ENCODE data around the gene PTPRQ.

The PTPRQ gene

GRCh38 chr12:80712866-80713265, 268.8 kb downstream of the PTPRQ start:
- Histone ChIP-seq H3K4me1 (ENCODE audit: control insufficient read depth, insufficient read depth, low read length) (peaks cover 43% of the 10 kb centered on the region), H3K36me3 (ENCODE audit: control insufficient read depth, insufficient read depth, low read length) (no peaks in the 10 kb centered on the region), H3K4me3 (ENCODE audit: low read depth, low read length) (no peak overlapping the region), H3K9me3 (ENCODE audit: control insufficient read depth, insufficient read depth, low read depth, low read length) (no peaks in the 10 kb centered on the region), H3K9ac (ENCODE audit: low read length) (no peak overlapping the region), H3K27ac (ENCODE audit: low read depth, low read length) (no peak overlapping the region), H3K27me3 (ENCODE audit: control insufficient read depth, insufficient read depth, low read length) (peaks cover 97% of the 10 kb centered on the region)

GRCh38 chr12:80713419-80713818, 269.4 kb downstream of the PTPRQ start:
- H3K4me3 ChIP-seq (ENCODE audit: low read depth, low read length): peak overlapping the region; percentile 49; the same call in 1 of the 2 replicates
- no peaks in the 10 kb centered on the region for H3K36me3 ChIP-seq (ENCODE audit: control insufficient read depth, insufficient read depth, low read length)
- H3K4me1 ChIP-seq (ENCODE audit: control insufficient read depth, insufficient read depth, low read length): peaks cover 43% of the 10 kb centered on the region
- H3K27ac ChIP-seq (ENCODE audit: low read depth, low read length): no peak overlapping the region
- no peak overlapping the region for H3K9ac ChIP-seq (ENCODE audit: low read length)
- H3K27me3 ChIP-seq (ENCODE audit: control insufficient read depth, insufficient read depth, low read length): peaks cover 92% of the 10 kb centered on the region
- no peaks in the 10 kb centered on the region for H3K9me3 ChIP-seq (ENCODE audit: control insufficient read depth, insufficient read depth, low read depth, low read length)

GRCh38 chr12:80714055-80714454, 270.0 kb downstream of the PTPRQ start:
- H3K4me3 ChIP-seq (ENCODE audit: low read depth, low read length): peak overlapping the region; percentile 49
- no peaks in the 10 kb centered on the region for H3K36me3 ChIP-seq (ENCODE audit: control insufficient read depth, insufficient read depth, low read length)
- H3K27ac ChIP-seq (ENCODE audit: low read depth, low read length): no peak overlapping the region
- no peaks in the 10 kb centered on the region for H3K9me3 ChIP-seq (ENCODE audit: control insufficient read depth, insufficient read depth, low read depth, low read length)
- peaks cover 86% of the 10 kb centered on the region for H3K27me3 ChIP-seq (ENCODE audit: control insufficient read depth, insufficient read depth, low read length)
- no peak overlapping the region for H3K9ac ChIP-seq (ENCODE audit: low read length)
- peaks cover 43% of the 10 kb centered on the region for H3K4me1 ChIP-seq (ENCODE audit: control insufficient read depth, insufficient read depth, low read length)

GRCh38 chr12:80714846-80715245, 270.8 kb downstream of the PTPRQ start:
- Histone ChIP-seq H3K9me3 (ENCODE audit: control insufficient read depth, insufficient read depth, low read depth, low read length) (no peaks in the 10 kb centered on the region), H3K4me1 (ENCODE audit: control insufficient read depth, insufficient read depth, low read length) (peaks cover 39% of the 10 kb centered on the region), H3K36me3 (ENCODE audit: control insufficient read depth, insufficient read depth, low read length) (no peaks in the 10 kb centered on the region), H3K9ac (ENCODE audit: low read length) (no peak overlapping the region), H3K27me3 (ENCODE audit: control insufficient read depth, insufficient read depth, low read length) (peaks cover 78% of the 10 kb centered on the region), H3K27ac (ENCODE audit: low read depth, low read length) (no peak overlapping the region), H3K4me3 (ENCODE audit: low read depth, low read length) (peak overlapping the region; percentile 49)

GRCh38 chr12:80715713-80716249, 271.7 kb downstream of the PTPRQ start:
- H3K9ac ChIP-seq (ENCODE audit: low read length): no peak overlapping the region
- H3K27me3 ChIP-seq (ENCODE audit: control insufficient read depth, insufficient read depth, low read length): peaks cover 69% of the 10 kb centered on the region
- H3K4me3 ChIP-seq (ENCODE audit: low read depth, low read length): no peak overlapping the region
- no peak overlapping the region for H3K27ac ChIP-seq (ENCODE audit: low read depth, low read length)
- H3K9me3 ChIP-seq (ENCODE audit: control insufficient read depth, insufficient read depth, low read depth, low read length): no peaks in the 10 kb centered on the region
- H3K4me1 ChIP-seq (ENCODE audit: control insufficient read depth, insufficient read depth, low read length): peaks cover 31% of the 10 kb centered on the region
- H3K36me3 ChIP-seq (ENCODE audit: control insufficient read depth, insufficient read depth, low read length): no peaks in the 10 kb centered on the region

GRCh38 chr12:80716696-80717469, 272.8 kb downstream of the PTPRQ start, which contains the start of gene MYF5:
Gene MYF5 (plus strand): TSS chr12:80716912. CDS start chr12:80717064, 152 bp downstream.
- H3K36me3 ChIP-seq (ENCODE audit: control insufficient read depth, insufficient read depth, low read length): no peaks in the 10 kb centered on the region
- H3K27me3 ChIP-seq (ENCODE audit: control insufficient read depth, insufficient read depth, low read length): peaks cover 58% of the 10 kb centered on the region
- H3K27ac ChIP-seq (ENCODE audit: low read depth, low read length): no peak within 1 kb of the TSS
- H3K9me3 ChIP-seq (ENCODE audit: control insufficient read depth, insufficient read depth, low read depth, low read length): no peaks in the 10 kb centered on the region
- H3K4me3 ChIP-seq (ENCODE audit: low read depth, low read length): no peak within 1 kb of the TSS
- no peak within 1 kb of the TSS for H3K9ac ChIP-seq (ENCODE audit: low read length)
- H3K4me1 ChIP-seq (ENCODE audit: control insufficient read depth, insufficient read depth, low read length): peaks cover 29% of the 10 kb centered on the region

GRCh38 chr12:80717856-80718255, 273.8 kb downstream of the PTPRQ start:
- Histone ChIP-seq H3K27me3 (ENCODE audit: control insufficient read depth, insufficient read depth, low read length) (peaks cover 50% of the 10 kb centered on the region), H3K4me1 (ENCODE audit: control insufficient read depth, insufficient read depth, low read length) (peaks cover 26% of the 10 kb centered on the region), H3K27ac (ENCODE audit: low read depth, low read length) (no peak overlapping the region), H3K36me3 (ENCODE audit: control insufficient read depth, insufficient read depth, low read length) (no peaks in the 10 kb centered on the region), H3K4me3 (ENCODE audit: low read depth, low read length) (no peak overlapping the region), H3K9me3 (ENCODE audit: control insufficient read depth, insufficient read depth, low read depth, low read length) (no peaks in the 10 kb centered on the region), H3K9ac (ENCODE audit: low read length) (no peak overlapping the region)

- Histone ChIP-seq H3K36me3 (ENCODE audit: control insufficient read depth, insufficient read depth, low read length) (no peaks in the 10 kb centered on the region), H3K9me3 (ENCODE audit: control insufficient read depth, insufficient read depth, low read depth, low read length) (no peaks in the 10 kb centered on the region), H3K27me3 (ENCODE audit: control insufficient read depth, insufficient read depth, low read length) (peaks cover 25% of the 10 kb centered on the region; the same call in 1 of the 2 replicates), H3K9ac (ENCODE audit: low read length) (no peak overlapping the region), H3K4me1 (ENCODE audit: control insufficient read depth, insufficient read depth, low read length) (peaks cover 12% of the 10 kb centered on the region), H3K27ac (ENCODE audit: low read depth, low read length) (no peak overlapping the region), H3K4me3 (ENCODE audit: low read depth, low read length) (no peak overlapping the region)
These were observed 276.5 kb downstream of the PTPRQ start for GRCh38 chr12:80720516-80720915.

- H3K4me1 ChIP-seq (ENCODE audit: control insufficient read depth, insufficient read depth, low read length): peaks cover 4% of the 10 kb centered on the region; the same call in 1 of the 2 replicates
These were observed 277.3 kb downstream of the PTPRQ start for GRCh38 chr12:80721326-80721725.

More at GRCh38 chr12:80721326-80721725, 277.3 kb downstream of the PTPRQ start:
- no peak overlapping the region for H3K9ac ChIP-seq (ENCODE audit: low read length)
- no peak overlapping the region for H3K4me3 ChIP-seq (ENCODE audit: low read depth, low read length)
- H3K27me3 ChIP-seq (ENCODE audit: control insufficient read depth, insufficient read depth, low read length): peaks cover 16% of the 10 kb centered on the region; the same call in 1 of the 2 replicates
- H3K9me3 ChIP-seq (ENCODE audit: control insufficient read depth, insufficient read depth, low read depth, low read length): no peaks in the 10 kb centered on the region
- H3K36me3 ChIP-seq (ENCODE audit: control insufficient read depth, insufficient read depth, low read length): no peaks in the 10 kb centered on the region
- no peak overlapping the region for H3K27ac ChIP-seq (ENCODE audit: low read depth, low read length)

All from HUES6 (cell line).